Vagina (tissue), 2 donors: ENCODE measurements around the gene COL9A3.

Source experiments
- POLR2A ChIP-seq, 2 donors: fragments of 450-650 bp; IDR thresholded peaks; one replicate each; pipeline ENCODE4 v1.6.1; 2017; ENCODE audit warnings: antibody characterized with exemption in 2 of 2, mild to moderate bottlenecking in 2 of 2, moderate library complexity in 2 of 2
- POLR2AphosphoS5 ChIP-seq, 2 donors: sonication (generic); formaldehyde crosslinking; IDR thresholded peaks; one replicate each; pipeline ENCODE4 v1.9.0; 2017; ENCODE audit warnings: antibody characterized with exemption in 2 of 2, mild to moderate bottlenecking in 2 of 2, low read depth in 1 of 2; ENCODE audit not compliant: insufficient read depth in 1 of 2
- TF ChIP-seq, protein P1 (sequence below), 3 experiments: fragments of 450-650 bp in 2 of 3; fragments of 200-600 bp in 1 of 3; sonication (generic) in 1 of 3; IDR thresholded peaks; one replicate each; pipeline ENCODE4 v1.5.1; 2017 to 2019; ENCODE audit warnings: antibody characterized with exemption in 3 of 3, mild to moderate bottlenecking in 2 of 3, moderate library complexity in 2 of 3

DNA sequence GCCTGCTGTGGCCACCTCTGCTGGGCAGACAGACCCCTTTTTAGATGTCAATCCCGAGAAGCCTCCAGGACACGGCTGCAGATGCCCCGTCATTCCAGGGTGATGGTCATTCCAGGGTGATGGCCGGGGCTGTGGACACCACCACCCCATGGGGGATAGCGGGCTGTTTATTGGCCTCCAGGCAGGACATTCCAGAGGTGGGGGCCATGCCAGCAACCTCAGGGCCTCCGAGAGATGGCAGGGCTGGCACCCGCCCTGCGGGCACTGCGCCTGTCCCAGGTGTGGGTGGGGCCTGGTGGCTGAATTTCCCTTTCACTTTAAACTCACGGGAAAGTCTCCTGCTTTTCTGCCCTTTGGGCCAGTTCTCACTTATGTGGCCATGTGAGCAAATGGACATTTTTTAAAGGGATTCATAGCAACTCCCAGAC is 14.5 kb downstream of the COL9A3 start:
- TF ChIP-seq, protein P1, sequence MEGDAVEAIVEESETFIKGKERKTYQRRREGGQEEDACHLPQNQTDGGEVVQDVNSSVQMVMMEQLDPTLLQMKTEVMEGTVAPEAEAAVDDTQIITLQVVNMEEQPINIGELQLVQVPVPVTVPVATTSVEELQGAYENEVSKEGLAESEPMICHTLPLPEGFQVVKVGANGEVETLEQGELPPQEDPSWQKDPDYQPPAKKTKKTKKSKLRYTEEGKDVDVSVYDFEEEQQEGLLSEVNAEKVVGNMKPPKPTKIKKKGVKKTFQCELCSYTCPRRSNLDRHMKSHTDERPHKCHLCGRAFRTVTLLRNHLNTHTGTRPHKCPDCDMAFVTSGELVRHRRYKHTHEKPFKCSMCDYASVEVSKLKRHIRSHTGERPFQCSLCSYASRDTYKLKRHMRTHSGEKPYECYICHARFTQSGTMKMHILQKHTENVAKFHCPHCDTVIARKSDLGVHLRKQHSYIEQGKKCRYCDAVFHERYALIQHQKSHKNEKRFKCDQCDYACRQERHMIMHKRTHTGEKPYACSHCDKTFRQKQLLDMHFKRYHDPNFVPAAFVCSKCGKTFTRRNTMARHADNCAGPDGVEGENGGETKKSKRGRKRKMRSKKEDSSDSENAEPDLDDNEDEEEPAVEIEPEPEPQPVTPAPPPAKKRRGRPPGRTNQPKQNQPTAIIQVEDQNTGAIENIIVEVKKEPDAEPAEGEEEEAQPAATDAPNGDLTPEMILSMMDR (IDR thresholded peaks at IDR 0.05) = no peak
- TF ChIP-seq POLR2AphosphoS5 (IDR thresholded peaks at IDR 0.05; ENCODE audit: insufficient read depth in 1 of 2, low read depth in 1 of 2) (no peak), POLR2A (IDR thresholded peaks at IDR 0.05) (no peak)
